Kidney capillary endothelial cell (primary cell): Measurements from ENCODE around the gene TMTC1.
"Not testable (repeated sequence)": the region's sequence is repeated elsewhere in the genome, so short reads cannot be mapped to it uniquely, and the experiment has no call there.

ENCODE experiments used
- DNase-seq: peaks from one replicate; pipeline ENCODE4 v3.0.0-alpha.2; 2018; ENCODE audit warnings: low spot score

TMTC1 gene

GRCh38 chr12:29783773-29784666, at the start of gene TMTC1:
TSS of gene TMTC1 (minus strand) at chr12:29783942. CDS start at chr12:29783751, 191 bp downstream.
- DNase-seq = peak; percentile 23

GRCh38 chr12:29831173-29831572, 47.4 kb upstream of the TMTC1 start:
- DNase-seq = no peak

GRCh38 chr12:29830391-29830790, 46.6 kb upstream of the TMTC1 start:
- no peak for DNase-seq

GRCh38 chr12:29818916-29819623, 35.3 kb upstream of the TMTC1 start:
- DNase-seq = no peak

- DNase-seq = no peak
Measured at GRCh38 chr12:29816874-29817725, 33.4 kb upstream of the TMTC1 start.

GRCh38 chr12:29809616-29810361, 26.0 kb upstream of the TMTC1 start:
- not testable (repeated sequence) for DNase-seq

GRCh38 chr12:29807129-29807528, 23.4 kb upstream of the TMTC1 start:
- DNase-seq = no peak

GRCh38 chr12:29804019-29804418, 20.3 kb upstream of the TMTC1 start:
- DNase-seq = no peak

GRCh38 chr12:29799591-29799990, 15.8 kb upstream of the TMTC1 start:
- DNase-seq = no peak

- DNase-seq = no peak
Measured at GRCh38 chr12:29797565-29798355, 14.0 kb upstream of the TMTC1 start.

GRCh38 chr12:29796823-29797263, 13.1 kb upstream of the TMTC1 start:
- no peak for DNase-seq

- no peak for DNase-seq
Measured at GRCh38 chr12:29795715-29796114, 12.0 kb upstream of the TMTC1 start.

- no peak for DNase-seq
Measured at GRCh38 chr12:29794862-29795261, 11.1 kb upstream of the TMTC1 start.

- no peak for DNase-seq
Measured at GRCh38 chr12:29792853-29793252, 9.1 kb upstream of the TMTC1 start.

- no peak for DNase-seq
Measured at GRCh38 chr12:29792132-29792531, 8.4 kb upstream of the TMTC1 start.

- no peak for DNase-seq
Measured at GRCh38 chr12:29782871-29783772, 620 bp downstream of the TMTC1 start.

- no peak for DNase-seq
Measured at GRCh38 chr12:29782285-29782870, 1.4 kb downstream of the TMTC1 start.

GRCh38 chr12:29781705-29782266, 2.0 kb downstream of the TMTC1 start:
- no peak for DNase-seq

GRCh38 chr12:29781188-29781587, 2.6 kb downstream of the TMTC1 start:
- DNase-seq = no peak
